ENCODE results near the gene SLC13A1.

- no peak for TF ChIP-seq CTCF (IDR thresholded peaks at IDR 0.05)
- TF ChIP-seq EP300 (IDR thresholded peaks at IDR 0.05): no peak
- no peak for TF ChIP-seq POLR2AphosphoS5 (IDR thresholded peaks at IDR 0.05)
Observed at GRCh38 chr7:123090456-123090855, 109.3 kb downstream of the SLC13A1 start.
